LNCAP (cell line): ENCODE data around the gene BAZ1B.

Experiments used
- TF ChIP-seq, protein P1 (sequence below): fragments of 450-650 bp; IDR thresholded peaks from 2 replicates; pipeline ENCODE4 v1.5.1; 2017; ENCODE audit warnings: mild to moderate bottlenecking

Gene BAZ1B

GRCh38 chr7:73503229-73503628, 18.9 kb downstream of the BAZ1B start:
- TF ChIP-seq, protein P1, sequence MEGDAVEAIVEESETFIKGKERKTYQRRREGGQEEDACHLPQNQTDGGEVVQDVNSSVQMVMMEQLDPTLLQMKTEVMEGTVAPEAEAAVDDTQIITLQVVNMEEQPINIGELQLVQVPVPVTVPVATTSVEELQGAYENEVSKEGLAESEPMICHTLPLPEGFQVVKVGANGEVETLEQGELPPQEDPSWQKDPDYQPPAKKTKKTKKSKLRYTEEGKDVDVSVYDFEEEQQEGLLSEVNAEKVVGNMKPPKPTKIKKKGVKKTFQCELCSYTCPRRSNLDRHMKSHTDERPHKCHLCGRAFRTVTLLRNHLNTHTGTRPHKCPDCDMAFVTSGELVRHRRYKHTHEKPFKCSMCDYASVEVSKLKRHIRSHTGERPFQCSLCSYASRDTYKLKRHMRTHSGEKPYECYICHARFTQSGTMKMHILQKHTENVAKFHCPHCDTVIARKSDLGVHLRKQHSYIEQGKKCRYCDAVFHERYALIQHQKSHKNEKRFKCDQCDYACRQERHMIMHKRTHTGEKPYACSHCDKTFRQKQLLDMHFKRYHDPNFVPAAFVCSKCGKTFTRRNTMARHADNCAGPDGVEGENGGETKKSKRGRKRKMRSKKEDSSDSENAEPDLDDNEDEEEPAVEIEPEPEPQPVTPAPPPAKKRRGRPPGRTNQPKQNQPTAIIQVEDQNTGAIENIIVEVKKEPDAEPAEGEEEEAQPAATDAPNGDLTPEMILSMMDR: no peak

- TF ChIP-seq, protein P1: no peak
These were observed 25.5 kb downstream of the BAZ1B start for GRCh38 chr7:73496626-73497025.

- TF ChIP-seq, protein P1: no peak
These were observed 32.1 kb downstream of the BAZ1B start for GRCh38 chr7:73489976-73490375.

GRCh38 chr7:73487486-73487885, 34.6 kb downstream of the BAZ1B start:
- TF ChIP-seq, protein P1: no peak

DNA sequence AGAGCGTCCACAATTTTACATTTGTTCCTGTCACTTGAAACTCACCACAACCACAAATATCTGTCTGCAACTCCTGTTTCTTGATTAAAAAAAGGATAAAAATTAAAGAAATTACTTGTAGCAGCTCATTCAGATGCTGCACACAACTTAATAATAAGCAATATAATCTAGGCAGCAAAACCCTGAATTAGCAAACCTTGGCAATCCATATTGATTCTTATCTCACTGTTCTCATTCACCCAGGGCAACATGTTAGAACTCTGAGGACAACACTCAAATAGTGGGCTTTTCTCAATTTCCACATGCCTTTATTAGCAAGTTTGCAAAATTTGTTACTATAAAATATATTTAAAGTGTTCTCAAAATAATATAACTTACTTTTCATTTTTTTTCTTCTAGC, 38.9 kb downstream of the BAZ1B start:
- TF ChIP-seq, protein P1: no peak

GRCh38 chr7:73482746-73483145, 39.3 kb downstream of the BAZ1B start:
- TF ChIP-seq, protein P1: no peak

- TF ChIP-seq, protein P1: no peak
These were observed 43.5 kb downstream of the BAZ1B start for GRCh38 chr7:73478549-73478948.

GRCh38 chr7:73477376-73477775, 44.7 kb downstream of the BAZ1B start:
- TF ChIP-seq, protein P1: no peak
